Measurements from ENCODE around the gene SUCO. TPM values are rescaled to one million over a fixed set of nuclear protein-coding genes. Genes with fewer than 3 reads are reported as not detected.

SUCO gene
- total and polyA plus RNA-seq, 2 experiments from 2014 or later: 18.0 to 49.8 TPM

DNA sequence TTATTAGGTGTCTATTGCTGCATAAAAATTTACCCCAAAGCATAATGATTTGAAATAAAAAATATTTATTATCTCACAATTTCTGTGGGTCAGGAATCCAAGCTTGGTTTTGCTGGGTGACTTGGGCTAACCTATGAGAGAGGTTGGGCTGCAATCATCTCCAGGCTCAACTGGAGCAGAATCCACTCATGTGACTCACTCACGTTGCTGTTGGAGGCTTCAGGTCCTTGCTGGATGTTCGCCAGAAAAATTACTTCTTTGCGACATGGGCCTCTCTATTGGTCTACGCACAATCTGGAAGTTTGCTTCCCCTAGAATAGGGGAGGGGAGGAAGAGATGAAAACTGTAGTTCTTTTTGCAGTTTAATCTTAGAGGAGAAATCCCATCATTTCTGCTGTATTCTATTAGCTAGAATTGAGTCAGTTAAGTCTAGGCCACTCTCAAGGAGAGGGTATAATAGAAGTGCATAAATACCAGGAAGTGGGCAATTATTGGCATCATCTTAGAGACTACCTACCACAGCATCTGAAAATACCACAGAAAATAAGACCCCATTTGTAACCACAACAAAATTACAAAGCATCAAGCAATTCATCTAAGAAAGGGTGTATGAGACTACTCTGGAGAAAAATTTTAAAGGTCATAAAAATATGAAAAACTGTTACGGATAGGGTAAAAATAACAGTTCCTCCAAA, 120.2 kb downstream of the SUCO start:
- Histone ChIP-seq H2AFZ (no peak overlapping the region), H3F3A (replicated peaks; ENCODE audit: low read depth) (no peaks in the 10 kb centered on the region), H3K79me2 (replicated peaks; ENCODE audit: insufficient read depth) (no peaks in the 10 kb centered on the region), H3K27me3 (ENCODE audit: insufficient read depth) (no peaks in the 10 kb centered on the region), H3K36me3 (ENCODE audit: insufficient read depth) (no peaks in the 10 kb centered on the region), H3K27ac (ENCODE audit: low read depth) (no peak overlapping the region), H3K4me2 (no peak overlapping the region), H4K20me1 (replicated peaks; ENCODE audit: insufficient read depth) (no peaks in the 10 kb centered on the region), H3K9me2 (ENCODE audit: insufficient read depth) (no peaks in the 10 kb centered on the region), H3K4me3 (no peak overlapping the region), H3K4me1 (ENCODE audit: insufficient read depth) (no peaks in the 10 kb centered on the region)
- Mint-ChIP-seq H3K27me3 (ENCODE audit: insufficient read depth, low read depth, poor library complexity) (peaks cover 4% of the 10 kb centered on the region), H3K27ac (no peak overlapping the region), H3K4me3 (no peak overlapping the region), H3K4me1 (no peaks in the 10 kb centered on the region), H3K36me3 (ENCODE audit: low read depth) (no peaks in the 10 kb centered on the region), H3K9me3 (no peaks in the 10 kb centered on the region)
- ATAC-seq (no peak), DNase-seq (ENCODE audit: low spot score) (no peak)
- no peak for TF ChIP-seq CREB1 (CRISPR knock-in tag; IDR thresholded peaks at IDR 0.05; ENCODE audit: low read depth)
- TF ChIP-seq ZNF114 (CRISPR knock-in tag; IDR thresholded peaks at IDR 0.05): no peak
- TF ChIP-seq ZNF331 (CRISPR knock-in tag; IDR thresholded peaks at IDR 0.05; ENCODE audit: low read depth): no peak
- TF ChIP-seq NANOG (IDR thresholded peaks at IDR 0.05; ENCODE audit: borderline replicate concordance): no peak
- TF ChIP-seq, protein P1, sequence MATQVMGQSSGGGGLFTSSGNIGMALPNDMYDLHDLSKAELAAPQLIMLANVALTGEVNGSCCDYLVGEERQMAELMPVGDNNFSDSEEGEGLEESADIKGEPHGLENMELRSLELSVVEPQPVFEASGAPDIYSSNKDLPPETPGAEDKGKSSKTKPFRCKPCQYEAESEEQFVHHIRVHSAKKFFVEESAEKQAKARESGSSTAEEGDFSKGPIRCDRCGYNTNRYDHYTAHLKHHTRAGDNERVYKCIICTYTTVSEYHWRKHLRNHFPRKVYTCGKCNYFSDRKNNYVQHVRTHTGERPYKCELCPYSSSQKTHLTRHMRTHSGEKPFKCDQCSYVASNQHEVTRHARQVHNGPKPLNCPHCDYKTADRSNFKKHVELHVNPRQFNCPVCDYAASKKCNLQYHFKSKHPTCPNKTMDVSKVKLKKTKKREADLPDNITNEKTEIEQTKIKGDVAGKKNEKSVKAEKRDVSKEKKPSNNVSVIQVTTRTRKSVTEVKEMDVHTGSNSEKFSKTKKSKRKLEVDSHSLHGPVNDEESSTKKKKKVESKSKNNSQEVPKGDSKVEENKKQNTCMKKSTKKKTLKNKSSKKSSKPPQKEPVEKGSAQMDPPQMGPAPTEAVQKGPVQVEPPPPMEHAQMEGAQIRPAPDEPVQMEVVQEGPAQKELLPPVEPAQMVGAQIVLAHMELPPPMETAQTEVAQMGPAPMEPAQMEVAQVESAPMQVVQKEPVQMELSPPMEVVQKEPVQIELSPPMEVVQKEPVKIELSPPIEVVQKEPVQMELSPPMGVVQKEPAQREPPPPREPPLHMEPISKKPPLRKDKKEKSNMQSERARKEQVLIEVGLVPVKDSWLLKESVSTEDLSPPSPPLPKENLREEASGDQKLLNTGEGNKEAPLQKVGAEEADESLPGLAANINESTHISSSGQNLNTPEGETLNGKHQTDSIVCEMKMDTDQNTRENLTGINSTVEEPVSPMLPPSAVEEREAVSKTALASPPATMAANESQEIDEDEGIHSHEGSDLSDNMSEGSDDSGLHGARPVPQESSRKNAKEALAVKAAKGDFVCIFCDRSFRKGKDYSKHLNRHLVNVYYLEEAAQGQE (IDR thresholded peaks at IDR 0.05; ENCODE audit: unreplicated experiment): no peak
- no peak for TF ChIP-seq STAT1 (IDR thresholded peaks at IDR 0.05; ENCODE audit: unreplicated experiment)
- TF ChIP-seq JUNB (IDR thresholded peaks at IDR 0.05; ENCODE audit: unreplicated experiment): no peak
- TF ChIP-seq POLR2AphosphoS5 (IDR thresholded peaks at IDR 0.05; ENCODE audit: low read depth): no peak
- TF ChIP-seq EZH2phosphoT487 (IDR thresholded peaks at IDR 0.05; ENCODE audit: unreplicated experiment): no peak
- TF ChIP-seq, protein P2, sequence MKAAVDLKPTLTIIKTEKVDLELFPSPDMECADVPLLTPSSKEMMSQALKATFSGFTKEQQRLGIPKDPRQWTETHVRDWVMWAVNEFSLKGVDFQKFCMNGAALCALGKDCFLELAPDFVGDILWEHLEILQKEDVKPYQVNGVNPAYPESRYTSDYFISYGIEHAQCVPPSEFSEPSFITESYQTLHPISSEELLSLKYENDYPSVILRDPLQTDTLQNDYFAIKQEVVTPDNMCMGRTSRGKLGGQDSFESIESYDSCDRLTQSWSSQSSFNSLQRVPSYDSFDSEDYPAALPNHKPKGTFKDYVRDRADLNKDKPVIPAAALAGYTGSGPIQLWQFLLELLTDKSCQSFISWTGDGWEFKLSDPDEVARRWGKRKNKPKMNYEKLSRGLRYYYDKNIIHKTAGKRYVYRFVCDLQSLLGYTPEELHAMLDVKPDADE (IDR thresholded peaks at IDR 0.05): no peak
- TF ChIP-seq, protein P3, sequence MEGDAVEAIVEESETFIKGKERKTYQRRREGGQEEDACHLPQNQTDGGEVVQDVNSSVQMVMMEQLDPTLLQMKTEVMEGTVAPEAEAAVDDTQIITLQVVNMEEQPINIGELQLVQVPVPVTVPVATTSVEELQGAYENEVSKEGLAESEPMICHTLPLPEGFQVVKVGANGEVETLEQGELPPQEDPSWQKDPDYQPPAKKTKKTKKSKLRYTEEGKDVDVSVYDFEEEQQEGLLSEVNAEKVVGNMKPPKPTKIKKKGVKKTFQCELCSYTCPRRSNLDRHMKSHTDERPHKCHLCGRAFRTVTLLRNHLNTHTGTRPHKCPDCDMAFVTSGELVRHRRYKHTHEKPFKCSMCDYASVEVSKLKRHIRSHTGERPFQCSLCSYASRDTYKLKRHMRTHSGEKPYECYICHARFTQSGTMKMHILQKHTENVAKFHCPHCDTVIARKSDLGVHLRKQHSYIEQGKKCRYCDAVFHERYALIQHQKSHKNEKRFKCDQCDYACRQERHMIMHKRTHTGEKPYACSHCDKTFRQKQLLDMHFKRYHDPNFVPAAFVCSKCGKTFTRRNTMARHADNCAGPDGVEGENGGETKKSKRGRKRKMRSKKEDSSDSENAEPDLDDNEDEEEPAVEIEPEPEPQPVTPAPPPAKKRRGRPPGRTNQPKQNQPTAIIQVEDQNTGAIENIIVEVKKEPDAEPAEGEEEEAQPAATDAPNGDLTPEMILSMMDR (conservative IDR thresholded peaks at IDR 0.05; ENCODE audit: low read depth in 2 of 2): no peak
- TF ChIP-seq, protein P4, sequence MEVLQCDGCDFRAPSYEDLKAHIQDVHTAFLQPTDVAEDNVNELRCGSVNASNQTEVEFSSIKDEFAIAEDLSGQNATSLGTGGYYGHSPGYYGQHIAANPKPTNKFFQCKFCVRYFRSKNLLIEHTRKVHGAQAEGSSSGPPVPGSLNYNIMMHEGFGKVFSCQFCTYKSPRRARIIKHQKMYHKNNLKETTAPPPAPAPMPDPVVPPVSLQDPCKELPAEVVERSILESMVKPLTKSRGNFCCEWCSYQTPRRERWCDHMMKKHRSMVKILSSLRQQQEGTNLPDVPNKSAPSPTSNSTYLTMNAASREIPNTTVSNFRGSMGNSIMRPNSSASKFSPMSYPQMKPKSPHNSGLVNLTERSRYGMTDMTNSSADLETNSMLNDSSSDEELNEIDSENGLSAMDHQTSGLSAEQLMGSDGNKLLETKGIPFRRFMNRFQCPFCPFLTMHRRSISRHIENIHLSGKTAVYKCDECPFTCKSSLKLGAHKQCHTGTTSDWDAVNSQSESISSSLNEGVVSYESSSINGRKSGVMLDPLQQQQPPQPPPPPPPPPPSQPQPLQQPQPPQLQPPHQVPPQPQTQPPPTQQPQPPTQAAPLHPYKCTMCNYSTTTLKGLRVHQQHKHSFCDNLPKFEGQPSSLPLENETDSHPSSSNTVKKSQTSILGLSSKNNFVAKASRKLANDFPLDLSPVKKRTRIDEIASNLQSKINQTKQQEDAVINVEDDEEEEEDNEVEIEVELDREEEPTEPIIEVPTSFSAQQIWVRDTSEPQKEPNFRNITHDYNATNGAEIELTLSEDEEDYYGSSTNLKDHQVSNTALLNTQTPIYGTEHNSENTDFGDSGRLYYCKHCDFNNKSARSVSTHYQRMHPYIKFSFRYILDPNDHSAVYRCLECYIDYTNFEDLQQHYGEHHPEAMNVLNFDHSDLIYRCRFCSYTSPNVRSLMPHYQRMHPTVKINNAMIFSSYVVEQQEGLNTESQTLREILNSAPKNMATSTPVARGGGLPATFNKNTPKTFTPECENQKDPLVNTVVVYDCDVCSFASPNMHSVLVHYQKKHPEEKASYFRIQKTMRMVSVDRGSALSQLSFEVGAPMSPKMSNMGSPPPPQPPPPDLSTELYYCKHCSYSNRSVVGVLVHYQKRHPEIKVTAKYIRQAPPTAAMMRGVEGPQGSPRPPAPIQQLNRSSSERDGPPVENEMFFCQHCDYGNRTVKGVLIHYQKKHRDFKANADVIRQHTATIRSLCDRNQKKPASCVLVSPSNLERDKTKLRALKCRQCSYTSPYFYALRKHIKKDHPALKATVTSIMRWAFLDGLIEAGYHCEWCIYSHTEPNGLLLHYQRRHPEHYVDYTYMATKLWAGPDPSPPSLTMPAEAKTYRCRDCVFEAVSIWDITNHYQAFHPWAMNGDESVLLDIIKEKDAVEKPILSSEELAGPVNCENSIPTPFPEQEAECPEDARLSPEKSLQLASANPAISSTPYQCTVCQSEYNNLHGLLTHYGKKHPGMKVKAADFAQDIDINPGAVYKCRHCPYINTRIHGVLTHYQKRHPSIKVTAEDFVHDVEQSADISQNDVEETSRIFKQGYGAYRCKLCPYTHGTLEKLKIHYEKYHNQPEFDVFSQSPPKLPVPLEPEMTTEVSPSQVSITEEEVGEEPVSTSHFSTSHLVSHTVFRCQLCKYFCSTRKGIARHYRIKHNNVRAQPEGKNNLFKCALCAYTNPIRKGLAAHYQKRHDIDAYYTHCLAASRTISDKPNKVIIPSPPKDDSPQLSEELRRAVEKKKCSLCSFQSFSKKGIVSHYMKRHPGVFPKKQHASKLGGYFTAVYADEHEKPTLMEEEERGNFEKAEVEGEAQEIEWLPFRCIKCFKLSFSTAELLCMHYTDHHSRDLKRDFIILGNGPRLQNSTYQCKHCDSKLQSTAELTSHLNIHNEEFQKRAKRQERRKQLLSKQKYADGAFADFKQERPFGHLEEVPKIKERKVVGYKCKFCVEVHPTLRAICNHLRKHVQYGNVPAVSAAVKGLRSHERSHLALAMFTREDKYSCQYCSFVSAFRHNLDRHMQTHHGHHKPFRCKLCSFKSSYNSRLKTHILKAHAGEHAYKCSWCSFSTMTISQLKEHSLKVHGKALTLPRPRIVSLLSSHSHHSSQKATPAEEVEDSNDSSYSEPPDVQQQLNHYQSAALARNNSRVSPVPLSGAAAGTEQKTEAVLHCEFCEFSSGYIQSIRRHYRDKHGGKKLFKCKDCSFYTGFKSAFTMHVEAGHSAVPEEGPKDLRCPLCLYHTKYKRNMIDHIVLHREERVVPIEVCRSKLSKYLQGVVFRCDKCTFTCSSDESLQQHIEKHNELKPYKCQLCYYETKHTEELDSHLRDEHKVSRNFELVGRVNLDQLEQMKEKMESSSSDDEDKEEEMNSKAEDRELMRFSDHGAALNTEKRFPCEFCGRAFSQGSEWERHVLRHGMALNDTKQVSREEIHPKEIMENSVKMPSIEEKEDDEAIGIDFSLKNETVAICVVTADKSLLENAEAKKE (CRISPR knock-in tag; IDR thresholded peaks at IDR 0.05): no peak
- no peak for TF ChIP-seq EZH2 (IDR thresholded peaks at IDR 0.05; ENCODE audit: low read depth, unreplicated experiment)
